KG1 (cell line): ENCODE data around the gene ZSCAN2.
"Not testable (repeated sequence)": the region's sequence is repeated elsewhere in the genome, so short reads cannot be mapped to it uniquely, and the experiment has no call there.

ENCODE experiments used
- DNase-seq: peaks from one replicate; lab custom pipeline; 2025; lab: John Stamatoyannopoulos, UW

ZSCAN2 gene

GRCh38 chr15:84600687-84601554 is at the start of gene ZSCAN2:
ZSCAN2 (plus strand) TSS chr15:84601009; CDS start chr15:84603928, 2,919 bp downstream.
- DNase-seq = peak; percentile 88

GRCh38 chr15:84551624-84552023 is 49.2 kb upstream of the ZSCAN2 start:
- DNase-seq = not testable (repeated sequence)

GRCh38 chr15:84552896-84553295 is 47.9 kb upstream of the ZSCAN2 start:
- DNase-seq = no peak

- not testable (repeated sequence) for DNase-seq
Observed at GRCh38 chr15:84556690-84557089, 44.1 kb upstream of the ZSCAN2 start.

GRCh38 chr15:84568021-84568420 is 32.8 kb upstream of the ZSCAN2 start:
- not testable (repeated sequence) for DNase-seq

GRCh38 chr15:84570164-84570735 is 30.6 kb upstream of the ZSCAN2 start:
- DNase-seq = peak; percentile 66

GRCh38 chr15:84572231-84572630 is 28.6 kb upstream of the ZSCAN2 start:
- no peak for DNase-seq

GRCh38 chr15:84575493-84575892 is 25.3 kb upstream of the ZSCAN2 start:
- DNase-seq = no peak

- not testable (repeated sequence) for DNase-seq
Observed at GRCh38 chr15:84577891-84578290, 22.9 kb upstream of the ZSCAN2 start.

GRCh38 chr15:84579261-84579721 is 21.5 kb upstream of the ZSCAN2 start:
- not testable (repeated sequence) for DNase-seq

- not testable (repeated sequence) for DNase-seq
Observed at GRCh38 chr15:84581676-84582428, 19.0 kb upstream of the ZSCAN2 start.

GRCh38 chr15:84582583-84583157 is 18.1 kb upstream of the ZSCAN2 start:
- DNase-seq = no peak

GRCh38 chr15:84583921-84584320 is 16.9 kb upstream of the ZSCAN2 start:
- not testable (repeated sequence) for DNase-seq

- DNase-seq = no peak
Observed at GRCh38 chr15:84586696-84587095, 14.1 kb upstream of the ZSCAN2 start.

- DNase-seq = peak; percentile 76
Observed at GRCh38 chr15:84588053-84588874, 12.5 kb upstream of the ZSCAN2 start.

GRCh38 chr15:84590406-84590805 is 10.4 kb upstream of the ZSCAN2 start:
- no peak for DNase-seq

- no peak for DNase-seq
Observed at GRCh38 chr15:84591815-84592214, 9.0 kb upstream of the ZSCAN2 start.

GRCh38 chr15:84594617-84595290 is 6.1 kb upstream of the ZSCAN2 start:
- no peak for DNase-seq

- DNase-seq = no peak
Observed at GRCh38 chr15:84595660-84596059, 5.1 kb upstream of the ZSCAN2 start.

GRCh38 chr15:84597296-84597695 is 3.5 kb upstream of the ZSCAN2 start:
- DNase-seq = no peak

- DNase-seq = peak; percentile 96
Observed at GRCh38 chr15:84598250-84598649, 2.6 kb upstream of the ZSCAN2 start.
